Measurements from ENCODE around the gene CPNE7. TPM values are rescaled to one million over a fixed set of nuclear protein-coding genes. Genes with fewer than 3 reads are reported as not detected.

Gene CPNE7
- polyA plus RNA-seq, 1 experiment, result 7.5 TPM

GRCh38 chr16:89646270-89646669, 70.7 kb downstream of the CPNE7 start:
- no peak for DNase-seq (ENCODE audit: low read depth, low spot score)
- no peak for TF ChIP-seq CTCF (IDR thresholded peaks at IDR 0.05; ENCODE audit: low read depth, low read length)
- POLR2A ChIA-PET, result interaction anchor here (0.6 kb wide), 1 partner anchor 77 kb away, joined by 4 read pairs; no protein-coding TSS in a partner anchor
- no peaks in the 10 kb centered on the region for H3K27me3 ChIP-seq (ENCODE audit: control insufficient read depth, insufficient read depth, low read length)
- H3K27ac ChIP-seq (ENCODE audit: low read depth, low read length), result no peak overlapping the region
- no peak overlapping the region for H3K4me3 ChIP-seq (ENCODE audit: low read depth, low read length)
- CTCF ChIA-PET, result no interaction called here
- H3K9me3 ChIP-seq (ENCODE audit: control insufficient read depth, insufficient read depth, low read length), result no peaks in the 10 kb centered on the region; the same call in 1 of the 2 replicates

Small RNA genes lying within 50 kb of the gene (small RNA-seq; reads per million reads assigned to genes)
- gene SNORD68 (ENCODE audit: insufficient read length, low read depth), result not detected

Other genes starting within 250 kb of the CPNE7 start
- 48.1 and 60.3 TPM in 2 replicates for gene ANKRD11, start 85.2 kb upstream of the CPNE7 start, polyA plus RNA-seq (2011; rRNA removed)
- 50.1 and 53.4 TPM in 2 replicates for gene SPG7, start 67.4 kb upstream of the CPNE7 start, polyA plus RNA-seq (2011; rRNA removed)
- 2,214 and 3,106 TPM in 2 replicates for gene RPL13, start 15.1 kb upstream of the CPNE7 start, polyA plus RNA-seq (2011; rRNA removed)
- not detected in 2 replicates for gene DPEP1, start 37.9 kb downstream of the CPNE7 start, polyA plus RNA-seq (2011; rRNA removed)
- 53.5 and 66.8 TPM in 2 replicates for gene CHMP1A, start 82.0 kb downstream of the CPNE7 start, polyA plus RNA-seq (2011; rRNA removed)
- gene SPATA33, start 82.1 kb downstream of the CPNE7 start, polyA plus RNA-seq (2011; rRNA removed), result 2.3 and 2.4 TPM in 2 replicates
- gene CDK10, start 110.9 kb downstream of the CPNE7 start, polyA plus RNA-seq (2011; rRNA removed), result 31.6 and 35.0 TPM in 2 replicates
- 2.6 and 4.0 TPM in 2 replicates for gene SPATA2L, start 125.9 kb downstream of the CPNE7 start, polyA plus RNA-seq (2011; rRNA removed)
- 8.6 and 12.0 TPM in 2 replicates for gene VPS9D1, start 145.1 kb downstream of the CPNE7 start, polyA plus RNA-seq (2011; rRNA removed)
- 5.0 and 7.7 TPM in 2 replicates for gene ZNF276, start 145.8 kb downstream of the CPNE7 start, polyA plus RNA-seq (2011; rRNA removed)
- 6.9 and 7.3 TPM in 2 replicates for gene FANCA, start 240.9 kb downstream of the CPNE7 start, polyA plus RNA-seq (2011; rRNA removed)

Data from AG04450 (cell line).